Right kidney (tissue), 1 donor: ENCODE data around the gene PMF1.
A peak's percentile ranks its signal among the peaks of the same experiment; 100 is the strongest.

Experiments used
- DNase-seq: peaks from one replicate; pipeline ENCODE4 v3.0.0-alpha.2; 2016

PMF1 gene

DNA sequence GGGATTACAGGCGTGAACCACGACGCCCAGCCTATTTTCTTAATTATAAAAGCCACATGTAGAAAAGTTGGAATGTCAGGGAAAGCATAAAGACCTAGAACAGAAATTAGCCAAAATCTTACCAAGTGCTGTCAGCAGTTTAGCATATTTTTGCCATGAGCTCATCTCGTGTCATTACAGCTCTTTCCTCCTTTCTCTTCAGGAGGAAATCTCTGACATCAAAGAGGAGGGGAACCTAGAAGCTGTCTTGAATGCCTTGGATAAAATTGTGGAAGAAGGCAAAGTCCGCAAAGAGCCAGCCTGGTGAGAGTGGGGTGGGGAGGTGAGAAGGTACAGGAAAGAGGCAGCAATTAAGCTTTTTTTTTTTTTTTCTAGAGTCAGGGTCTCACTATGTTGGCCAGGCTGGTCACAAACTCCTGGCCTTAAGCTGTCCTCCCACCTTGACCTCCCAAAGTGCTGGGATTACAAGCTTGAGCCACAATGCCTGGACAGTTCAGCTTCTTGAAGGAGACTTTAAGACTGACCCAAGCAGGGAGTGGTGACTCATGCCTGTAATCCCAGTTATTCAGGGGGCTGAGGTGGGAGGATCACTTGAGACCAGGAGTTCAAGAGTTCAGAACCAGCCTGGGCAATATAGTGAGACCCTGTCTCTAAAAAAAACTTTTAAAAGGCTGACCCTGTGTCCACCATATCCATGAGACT, 20.8 kb downstream of the PMF1 start:
- DNase-seq: no peak

DNA sequence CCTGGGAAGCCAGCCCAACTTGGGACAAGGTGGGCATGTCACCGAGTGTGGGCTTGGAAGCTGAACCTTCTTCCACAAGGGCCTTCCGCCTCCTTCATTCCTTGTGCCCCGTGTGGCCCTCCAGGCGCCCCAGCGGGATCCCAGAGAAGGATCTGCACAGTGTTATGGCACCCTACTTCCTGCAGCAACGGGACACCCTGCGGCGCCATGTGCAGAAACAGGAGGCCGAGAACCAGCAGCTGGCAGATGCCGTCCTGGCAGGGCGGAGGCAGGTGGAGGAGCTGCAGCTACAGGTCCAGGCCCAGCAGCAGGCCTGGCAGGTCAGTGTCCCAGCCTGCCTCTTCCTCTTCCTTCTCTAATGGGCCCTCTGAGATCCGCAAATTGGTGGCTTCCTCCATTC, 23.4 kb downstream of the PMF1 start:
- DNase-seq: no peak

DNA sequence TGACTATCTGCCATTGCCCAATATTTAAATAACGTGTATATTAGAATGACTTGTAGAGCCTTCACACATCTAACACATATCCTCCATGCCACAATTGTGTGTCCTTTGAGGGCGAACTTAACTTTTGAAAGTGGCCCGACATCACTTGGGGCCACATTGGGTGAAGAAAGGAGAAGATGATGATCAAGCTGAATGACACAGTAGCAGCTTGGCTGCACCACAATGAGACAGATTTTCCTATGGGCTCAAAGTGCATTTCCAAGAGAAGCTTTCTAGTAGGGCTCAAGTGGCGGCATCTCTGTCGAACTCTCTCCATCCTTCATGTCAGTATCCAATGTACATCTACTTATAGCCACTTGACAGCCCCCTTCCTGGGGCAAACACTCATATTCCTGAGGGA, 25.4 kb downstream of the PMF1 start:
- no peak for DNase-seq

DNA sequence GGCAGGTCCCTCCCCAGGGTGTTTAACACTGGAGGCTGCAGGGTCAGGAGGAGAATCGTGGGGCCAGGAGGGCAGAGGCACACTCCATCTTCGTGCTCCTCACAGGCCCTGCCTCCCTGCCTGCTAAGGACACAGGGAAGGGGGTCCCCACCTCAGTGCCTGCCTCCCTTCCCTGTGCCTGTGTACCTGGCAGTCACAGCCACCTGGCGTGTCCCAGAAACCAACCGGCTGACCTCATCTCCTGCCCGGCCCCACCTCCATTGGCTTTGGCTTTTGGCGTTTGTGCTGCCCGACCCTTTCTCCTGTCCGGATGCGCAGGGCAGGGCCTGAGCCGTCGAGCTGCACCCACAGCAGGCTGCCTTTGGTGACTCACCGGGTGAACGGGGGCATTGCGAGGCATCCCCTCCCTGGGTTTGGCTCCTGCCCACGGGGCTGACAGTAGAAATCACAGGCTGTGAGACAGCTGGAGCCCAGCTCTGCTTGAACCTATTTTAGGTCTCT, 28.6 kb downstream of the PMF1 start:
- DNase-seq: no peak

DNA sequence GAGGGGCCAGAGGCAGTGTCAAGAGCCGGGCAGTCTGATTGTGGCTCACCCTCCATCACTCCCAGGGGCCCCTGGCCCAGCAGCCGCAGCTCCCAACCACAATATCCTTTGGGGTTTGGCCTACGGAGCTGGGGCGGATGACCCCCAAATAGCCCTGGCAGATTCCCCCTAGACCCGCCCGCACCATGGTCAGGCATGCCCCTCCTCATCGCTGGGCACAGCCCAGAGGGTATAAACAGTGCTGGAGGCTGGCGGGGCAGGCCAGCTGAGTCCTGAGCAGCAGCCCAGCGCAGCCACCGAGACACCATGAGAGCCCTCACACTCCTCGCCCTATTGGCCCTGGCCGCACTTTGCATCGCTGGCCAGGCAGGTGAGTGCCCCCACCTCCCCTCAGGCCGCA, 29.1 kb downstream of the PMF1 start, which contains the start of gene BGLAP:
BGLAP (plus strand) TSS at position 259 of the 400 bp plus-strand sequence; CDS start at position 307, 48 bp downstream.
- DNase-seq: no peak

DNA sequence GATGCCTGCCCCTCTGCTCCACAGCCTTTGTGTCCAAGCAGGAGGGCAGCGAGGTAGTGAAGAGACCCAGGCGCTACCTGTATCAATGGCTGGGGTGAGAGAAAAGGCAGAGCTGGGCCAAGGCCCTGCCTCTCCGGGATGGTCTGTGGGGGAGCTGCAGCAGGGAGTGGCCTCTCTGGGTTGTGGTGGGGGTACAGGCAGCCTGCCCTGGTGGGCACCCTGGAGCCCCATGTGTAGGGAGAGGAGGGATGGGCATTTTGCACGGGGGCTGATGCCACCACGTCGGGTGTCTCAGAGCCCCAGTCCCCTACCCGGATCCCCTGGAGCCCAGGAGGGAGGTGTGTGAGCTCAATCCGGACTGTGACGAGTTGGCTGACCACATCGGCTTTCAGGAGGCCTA, 29.9 kb downstream of the PMF1 start:
- peak; percentile 6 for DNase-seq

DNA sequence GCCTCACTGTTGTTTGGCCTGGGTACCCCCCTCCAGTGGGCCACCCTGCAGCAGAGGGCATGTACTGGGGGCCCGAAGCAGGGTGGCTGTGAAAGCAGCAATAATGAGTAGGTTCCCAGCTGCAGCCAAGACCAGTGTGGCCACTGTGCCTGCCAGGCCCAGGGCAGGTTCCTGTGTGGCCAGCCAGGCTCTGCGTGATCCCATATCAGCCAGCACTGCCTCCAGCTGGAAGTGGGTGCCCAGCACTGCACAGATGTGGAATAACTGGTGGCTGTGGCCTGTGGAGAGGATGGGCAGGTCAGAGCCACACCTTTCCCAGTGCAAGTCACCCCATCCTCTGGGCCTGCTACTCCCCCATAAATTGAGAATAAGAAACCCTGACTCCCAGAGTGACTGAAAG, 31.3 kb downstream of the PMF1 start:
- DNase-seq: no peak

DNA sequence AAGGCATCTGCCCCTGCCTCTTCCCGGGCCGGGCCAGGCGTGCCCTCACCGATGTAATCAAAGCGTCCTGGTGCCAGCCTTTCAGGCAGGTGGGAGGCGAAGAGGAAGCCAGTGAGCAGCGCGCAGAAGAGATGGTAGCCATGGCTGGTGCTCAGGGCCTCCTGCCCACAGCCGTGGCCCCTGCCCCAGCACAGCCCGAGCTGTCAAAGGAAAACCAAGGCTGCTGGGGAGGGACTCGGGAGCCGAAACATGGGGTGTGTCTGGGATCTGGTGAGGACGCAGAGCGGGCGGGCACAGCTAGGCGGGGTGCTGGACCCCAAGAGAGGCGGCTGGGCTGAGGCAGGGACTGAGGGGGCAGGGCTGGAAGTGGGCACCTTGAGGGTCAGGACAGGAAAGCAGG, 31.9 kb downstream of the PMF1 start:
- DNase-seq: peak; percentile 9

DNA sequence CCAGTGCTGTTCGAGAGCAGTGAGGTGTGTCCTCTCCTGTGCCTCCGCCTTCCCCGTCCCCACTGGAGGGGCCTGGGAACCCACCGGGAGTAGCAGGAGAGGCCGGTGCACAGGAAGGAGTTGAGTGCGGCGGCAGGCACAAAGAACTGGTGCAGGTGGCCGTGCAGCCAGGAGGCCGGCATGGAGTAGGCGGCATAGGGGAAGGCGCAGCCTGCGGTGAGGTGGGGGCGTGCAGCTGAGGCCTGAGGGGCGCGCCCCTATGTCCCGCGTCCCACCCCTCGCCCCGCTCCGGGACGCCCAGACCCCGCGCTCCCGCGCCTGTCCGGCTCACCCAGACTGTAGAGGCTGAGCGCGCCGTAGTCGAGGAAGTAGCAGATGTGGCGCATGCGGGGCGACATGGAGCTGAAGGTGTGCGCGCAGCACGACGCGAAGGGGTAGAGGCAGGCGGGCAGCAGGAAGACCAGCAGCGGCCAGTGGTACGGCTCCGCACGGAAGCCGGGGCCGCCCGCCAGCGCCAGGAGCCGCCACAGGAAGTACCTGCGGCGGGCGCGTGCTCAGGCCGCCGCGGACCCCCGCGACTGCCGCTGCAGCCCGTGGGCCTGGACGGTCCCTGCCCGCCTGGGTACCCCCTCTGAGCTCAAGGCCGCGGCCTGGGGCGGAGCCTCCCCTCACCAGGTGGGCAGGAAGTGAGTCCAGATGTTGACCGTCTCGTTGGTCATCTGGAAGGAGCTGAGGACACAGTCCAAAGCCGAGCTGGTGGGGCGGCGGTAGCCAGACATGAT, 32.8 kb downstream of the PMF1 start:
- DNase-seq: peak; percentile 69

DNA sequence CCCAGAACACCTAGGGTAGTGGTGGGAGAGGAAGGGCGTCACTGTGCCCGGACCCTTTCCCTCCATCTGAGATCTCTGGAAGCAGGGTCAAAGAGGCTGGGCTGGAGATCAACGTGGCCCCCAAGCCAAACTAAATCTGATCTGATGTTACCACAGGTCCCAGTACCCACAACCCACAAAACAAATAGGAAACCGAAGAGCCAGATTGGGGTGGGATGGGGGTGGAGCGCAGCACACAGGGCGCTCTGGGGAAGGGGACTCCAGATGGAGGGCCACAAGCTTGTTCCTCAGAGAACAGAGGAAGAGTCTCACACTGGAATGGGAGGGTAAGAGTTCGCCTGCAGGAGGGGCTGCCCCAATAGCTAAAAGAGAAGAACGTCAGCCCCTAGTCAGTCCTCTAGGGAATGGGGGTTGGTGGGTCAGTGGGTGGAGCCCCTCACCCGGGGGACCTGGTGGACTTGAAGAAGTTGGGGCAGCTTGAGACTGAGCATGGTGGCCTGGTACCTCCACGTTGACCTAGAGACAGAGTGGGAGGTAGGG, 33.5 kb downstream of the PMF1 start:
- no peak for DNase-seq

DNA sequence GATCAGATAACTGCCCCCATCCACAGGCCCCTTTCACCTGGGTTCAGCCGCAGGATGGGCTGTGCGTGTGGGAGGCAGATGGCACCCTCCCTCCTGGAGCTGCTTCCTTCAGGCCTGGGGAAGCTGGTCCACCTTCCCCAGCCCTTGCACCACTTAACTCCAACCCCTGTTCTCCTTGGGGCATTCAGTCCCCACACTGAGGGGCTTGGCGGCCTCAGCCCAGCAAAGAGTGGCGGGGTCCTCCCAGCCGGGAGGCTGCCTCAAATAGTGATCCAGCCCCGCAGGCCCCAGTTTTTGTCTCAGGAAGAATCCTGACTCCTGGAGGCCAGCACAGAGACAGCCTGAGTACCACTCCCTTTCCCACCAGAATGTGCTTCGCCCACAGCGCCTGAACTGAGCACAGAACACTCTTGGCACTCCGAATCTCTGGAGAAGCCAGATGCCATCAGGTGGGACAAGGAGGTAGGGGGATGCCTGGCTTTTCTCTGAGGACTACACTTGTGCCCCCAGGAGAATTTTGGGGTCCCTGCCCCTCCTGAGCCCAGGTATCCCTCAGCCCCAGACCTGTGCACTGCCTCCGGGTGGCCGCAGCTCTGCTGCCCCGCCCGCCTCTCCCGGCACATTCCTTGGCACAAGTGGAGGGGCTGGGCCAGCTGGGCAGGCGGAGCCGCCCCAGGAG, 34.1 kb downstream of the PMF1 start:
- DNase-seq: peak; percentile 20

DNA sequence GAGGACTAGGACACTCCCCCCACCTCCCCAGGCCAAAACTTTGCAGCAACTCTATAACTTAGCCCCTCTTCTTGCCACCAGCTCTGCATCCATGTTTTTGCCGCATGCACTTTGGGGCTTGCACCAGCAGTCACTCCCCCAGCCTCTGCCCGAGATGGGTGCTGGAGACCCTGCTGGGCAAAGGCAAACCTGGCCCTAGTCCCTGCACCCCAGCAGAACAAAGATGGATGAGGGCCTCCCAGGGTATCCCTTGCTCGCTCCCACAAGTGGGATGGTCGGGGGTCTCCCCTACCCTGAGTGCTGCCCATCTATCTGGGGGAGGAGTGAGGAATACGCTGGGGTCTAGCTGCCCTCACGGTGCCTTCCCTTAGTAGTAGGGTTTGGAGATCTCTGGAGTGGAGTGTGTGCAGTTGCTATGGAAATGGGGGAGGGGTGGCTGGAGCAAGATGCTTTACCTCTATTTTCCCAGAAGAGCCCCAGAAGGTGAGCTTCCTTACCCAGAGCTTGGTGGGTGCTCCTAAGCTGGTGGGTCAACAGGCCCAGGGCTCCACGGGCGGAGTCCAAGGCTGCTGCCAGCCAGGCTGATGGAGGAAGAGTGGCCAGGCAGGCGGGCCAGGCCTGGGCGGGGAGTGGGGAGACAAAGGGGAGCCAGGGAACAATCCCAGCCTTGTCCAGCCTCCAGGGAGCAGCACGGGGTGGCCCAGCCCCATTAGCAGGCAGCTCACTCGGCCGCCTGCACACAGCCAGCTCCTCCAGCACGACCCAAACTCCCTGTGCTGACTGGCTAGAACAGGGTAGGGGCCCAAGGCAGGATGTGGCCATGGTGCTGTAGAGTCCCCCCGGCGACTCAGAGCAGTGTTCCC, 34.9 kb downstream of the PMF1 start, which contains the start of gene PAQR6:
PAQR6 (minus strand) TSS at position 597 of the 863 bp plus-strand sequence. CDS start 1,325 bp downstream, outside the sequence.
- peak; percentile 10 for DNase-seq

DNA sequence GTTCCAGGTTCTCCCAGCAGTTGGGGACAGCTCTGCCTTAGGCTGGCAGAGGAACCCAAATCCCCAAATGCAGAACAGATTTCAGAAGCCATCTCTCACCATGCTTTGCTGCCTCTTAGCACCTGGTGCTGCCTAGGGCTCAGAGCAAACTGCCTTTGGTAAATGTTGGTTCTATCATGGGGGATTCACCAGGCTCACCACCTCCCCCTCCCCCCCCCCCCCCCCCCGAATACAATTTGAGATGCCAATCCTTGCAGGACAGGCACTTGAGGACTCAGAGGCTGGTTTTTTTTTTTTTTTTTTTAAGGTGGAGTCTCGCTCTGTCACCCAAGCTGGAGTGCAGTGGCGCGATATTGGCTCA, 35.5 kb downstream of the PMF1 start:
- no peak for DNase-seq

DNA sequence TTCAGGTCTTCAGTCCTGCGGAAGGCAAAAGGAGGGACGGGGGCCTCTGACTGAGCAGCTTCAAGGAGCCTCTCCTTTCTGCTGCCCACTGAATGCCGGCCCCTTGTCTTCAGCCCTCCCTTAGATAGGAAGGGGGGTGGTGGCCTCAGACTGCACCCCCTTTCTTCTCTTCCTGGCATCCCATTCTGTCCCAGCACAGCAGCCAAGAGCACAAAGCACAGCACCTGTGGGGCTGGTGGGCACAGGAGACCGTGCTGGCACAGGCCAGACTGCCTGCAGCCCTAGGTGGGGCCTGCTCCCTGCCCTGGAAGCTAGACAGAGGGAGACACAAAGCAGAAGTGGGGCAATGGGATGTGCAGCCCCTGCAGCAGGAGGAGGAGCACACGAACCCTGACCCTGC, 36.8 kb downstream of the PMF1 start:
- no peak for DNase-seq

DNA sequence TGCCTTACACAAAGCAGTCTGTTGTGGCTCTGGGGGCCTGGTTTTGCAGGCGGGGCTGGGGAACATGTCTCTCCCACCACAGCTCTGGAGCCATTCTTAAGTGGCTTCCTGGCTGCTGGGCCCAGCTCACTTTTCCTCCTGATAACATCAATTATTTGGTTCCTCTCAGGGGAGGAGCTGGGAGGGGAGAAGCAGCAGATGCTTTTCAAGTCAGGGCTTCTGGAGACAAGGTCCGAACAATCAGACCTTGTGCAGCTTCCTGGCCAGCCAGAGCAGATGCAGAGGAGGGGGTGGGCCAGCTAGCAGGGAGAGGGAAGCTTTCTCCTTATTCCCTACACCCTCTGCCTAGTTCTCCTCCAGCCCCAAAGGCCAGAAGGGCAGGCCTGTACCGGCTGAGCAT, 38.7 kb downstream of the PMF1 start:
- DNase-seq: no peak

DNA sequence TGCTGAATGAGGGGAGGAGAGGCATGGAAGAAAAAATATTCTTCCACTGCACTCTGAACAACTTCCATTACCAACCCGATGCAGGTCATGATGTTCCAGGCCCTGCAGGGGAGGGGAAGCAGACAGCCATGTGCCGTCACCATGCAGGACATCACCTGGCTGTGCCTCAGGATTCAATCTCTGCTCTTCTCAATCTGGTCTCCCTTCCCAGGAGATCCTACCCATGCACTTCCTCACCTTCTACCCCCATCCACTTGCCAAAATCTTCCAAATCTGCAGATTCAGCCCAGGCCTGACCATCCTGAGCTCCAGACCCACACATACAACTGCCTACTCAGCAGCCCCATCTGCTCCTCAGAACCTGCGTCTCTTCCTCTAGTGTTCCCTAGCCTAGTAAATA, 40.8 kb downstream of the PMF1 start:
- DNase-seq: no peak

DNA sequence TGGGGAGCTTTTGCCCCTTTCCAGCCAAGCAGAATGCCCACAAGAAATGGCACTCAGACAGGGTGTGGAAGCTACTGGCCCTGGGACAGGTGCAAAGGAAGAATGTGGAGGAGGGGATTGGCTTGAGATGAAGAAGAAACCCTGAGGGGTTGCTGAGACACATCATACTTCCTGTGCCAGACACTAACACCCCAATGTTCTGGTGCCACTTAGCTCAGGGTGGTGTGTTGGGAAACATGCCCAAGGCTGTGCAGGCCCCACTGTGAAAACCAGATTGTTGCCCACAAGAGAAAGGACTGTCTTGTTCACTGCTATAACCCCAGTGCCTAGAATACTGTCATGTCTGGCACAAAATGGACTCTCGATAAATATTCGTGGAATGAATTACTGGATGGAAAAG, 44.9 kb downstream of the PMF1 start:
- DNase-seq: no peak

DNA sequence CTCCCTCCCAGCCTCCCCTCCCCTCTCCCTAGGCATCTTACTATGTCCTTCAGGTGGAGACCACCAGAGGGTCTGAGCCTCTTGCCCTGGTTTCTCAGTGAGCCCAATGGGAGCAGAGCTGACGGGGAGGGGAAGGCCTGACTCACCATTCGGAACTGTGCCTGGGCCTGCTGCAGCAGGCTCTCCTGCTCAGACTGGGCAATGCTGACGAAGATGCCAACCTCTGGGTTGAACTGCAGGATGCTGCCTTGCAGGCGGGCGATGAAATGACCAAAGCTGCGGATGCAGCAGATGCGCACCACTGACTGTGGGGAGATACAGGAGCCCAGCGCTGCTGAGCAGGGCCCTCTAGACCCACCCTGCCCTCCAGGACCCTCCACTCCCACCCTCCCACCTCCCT, 46.1 kb downstream of the PMF1 start:
- DNase-seq: no peak

DNA sequence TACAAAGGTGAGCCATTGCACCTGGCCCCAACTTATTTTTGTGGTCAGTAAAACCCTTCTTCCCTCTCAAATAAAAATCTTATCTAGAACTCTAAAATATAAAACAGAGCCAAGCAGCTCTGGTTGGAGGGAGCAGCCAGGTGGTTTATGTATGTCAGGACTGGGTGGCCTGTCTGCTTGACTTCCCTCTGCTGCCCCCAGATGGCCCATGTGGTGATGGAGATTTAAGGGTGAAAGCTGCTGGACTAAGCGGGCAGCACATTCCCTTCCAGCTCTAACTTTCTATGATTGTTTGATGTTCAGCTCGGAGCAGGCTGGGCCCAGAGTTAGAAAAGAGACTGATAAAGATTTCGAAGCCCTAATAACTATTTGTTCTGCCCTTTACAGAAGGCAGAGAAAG, 47.0 kb downstream of the PMF1 start:
- DNase-seq: no peak

DNA sequence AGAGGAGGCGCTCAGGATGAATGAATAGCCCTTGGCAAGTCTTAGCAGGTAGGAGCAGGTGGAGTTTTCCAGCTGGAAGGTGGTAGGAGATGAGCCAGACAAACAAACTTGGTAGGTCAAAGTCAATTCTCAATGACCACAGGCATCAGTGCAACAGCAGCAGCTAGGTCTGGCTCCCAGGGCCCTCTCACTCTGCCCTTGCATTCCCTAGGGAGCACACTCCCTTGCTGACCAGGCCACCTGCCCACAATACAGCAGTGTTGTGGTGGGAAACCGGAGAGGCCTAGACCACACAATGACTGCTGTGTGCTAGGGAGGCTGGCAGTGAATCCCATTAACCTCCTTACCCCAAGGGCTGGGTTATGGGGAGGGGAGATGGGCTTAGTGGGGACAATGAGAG, 48.1 kb downstream of the PMF1 start:
- DNase-seq: no peak

DNA sequence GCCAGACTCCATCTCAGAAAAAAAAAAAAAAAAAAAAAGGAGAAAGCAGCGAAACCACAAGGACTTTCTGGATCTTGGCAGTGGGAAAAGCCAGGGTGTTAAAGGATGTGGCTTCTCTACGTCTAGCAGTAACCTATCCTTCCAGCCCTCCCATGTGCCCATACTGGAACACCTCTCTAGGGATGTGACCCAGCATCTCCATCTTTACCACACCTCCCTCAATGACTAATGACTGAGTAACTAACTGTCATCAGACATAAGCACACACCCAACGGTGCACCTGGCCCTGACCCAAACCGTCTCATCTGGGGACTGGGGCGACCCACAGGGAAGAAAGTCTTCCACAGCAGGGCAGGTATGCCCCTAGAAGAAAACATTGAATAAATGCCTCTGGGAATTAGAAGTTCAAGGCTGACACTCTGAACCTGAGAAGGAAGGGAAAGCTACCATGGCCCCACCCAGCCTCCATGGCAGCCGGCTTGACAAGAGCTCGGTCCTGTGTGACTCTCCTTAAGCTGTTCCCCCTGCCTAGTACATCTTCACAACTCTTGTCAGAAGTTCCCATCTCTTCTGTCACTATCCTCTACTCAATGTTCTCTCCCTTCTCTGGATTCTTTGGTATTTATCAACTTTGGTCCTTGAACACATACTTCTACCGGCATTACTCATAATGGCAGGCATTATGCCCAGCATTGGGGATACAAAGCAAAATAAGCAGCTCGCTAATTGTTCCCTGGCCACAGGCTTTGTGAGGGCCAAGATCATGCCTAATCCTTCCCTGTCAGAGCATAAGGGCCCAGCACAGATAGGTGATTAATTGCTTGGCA, 49.9 kb downstream of the PMF1 start:
- DNase-seq: no peak
